Choroid plexus epithelial cell (primary cell): ENCODE measurements around the gene C4orf50.

Experiments used
- DNase-seq: peaks from one replicate; pipeline ENCODE4 v3.0.0-alpha.2; 2010; ENCODE audit warnings: low read depth
- H3K4me3 ChIP-seq: 2 replicates; pipeline ENCODE4 v1.5.1; 2011; ENCODE audit warnings: low read depth, mild to moderate bottlenecking, control low read depth, low read length, moderate library complexity
- TF ChIP-seq, protein P1 (sequence below): conservative IDR thresholded peaks from 2 replicates; pipeline ENCODE4 v1.5.1; 2011; ENCODE audit warnings: low read depth, mild to moderate bottlenecking, control low read depth, inconsistent platforms, low read length, moderate library complexity

The C4orf50 gene

DNA sequence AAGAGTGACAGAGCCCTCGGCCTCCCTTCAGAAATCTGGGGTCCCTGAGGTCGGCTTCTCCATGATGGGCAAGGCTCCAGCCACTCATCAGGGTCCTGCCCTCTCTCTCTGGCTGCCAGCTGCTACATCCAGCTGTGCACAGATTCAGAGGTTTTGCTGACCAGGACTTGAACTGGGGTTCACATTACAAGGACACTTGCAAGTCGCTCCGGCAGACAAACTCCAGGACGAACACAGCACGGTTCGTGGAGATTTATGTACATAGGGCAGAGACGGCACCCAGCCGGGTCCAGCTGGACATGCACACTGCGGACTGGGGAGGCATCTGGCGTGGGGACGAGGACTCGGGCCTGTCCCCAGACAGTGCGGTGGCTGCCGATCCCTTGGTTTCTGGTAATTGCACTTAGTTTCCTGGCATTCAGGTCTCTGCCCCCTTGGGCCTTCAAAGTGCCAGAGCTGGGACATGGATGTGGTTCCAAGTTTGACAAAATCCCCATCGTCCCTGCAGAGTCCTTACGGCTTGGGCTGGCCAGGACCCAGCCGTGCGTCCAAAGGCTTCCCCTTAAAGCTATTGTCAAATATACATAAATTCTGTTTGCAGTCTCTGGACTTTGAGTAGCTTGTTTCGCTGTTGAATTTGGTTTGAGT is 6.2 kb upstream of the C4orf50 start:
- TF ChIP-seq, protein P1, sequence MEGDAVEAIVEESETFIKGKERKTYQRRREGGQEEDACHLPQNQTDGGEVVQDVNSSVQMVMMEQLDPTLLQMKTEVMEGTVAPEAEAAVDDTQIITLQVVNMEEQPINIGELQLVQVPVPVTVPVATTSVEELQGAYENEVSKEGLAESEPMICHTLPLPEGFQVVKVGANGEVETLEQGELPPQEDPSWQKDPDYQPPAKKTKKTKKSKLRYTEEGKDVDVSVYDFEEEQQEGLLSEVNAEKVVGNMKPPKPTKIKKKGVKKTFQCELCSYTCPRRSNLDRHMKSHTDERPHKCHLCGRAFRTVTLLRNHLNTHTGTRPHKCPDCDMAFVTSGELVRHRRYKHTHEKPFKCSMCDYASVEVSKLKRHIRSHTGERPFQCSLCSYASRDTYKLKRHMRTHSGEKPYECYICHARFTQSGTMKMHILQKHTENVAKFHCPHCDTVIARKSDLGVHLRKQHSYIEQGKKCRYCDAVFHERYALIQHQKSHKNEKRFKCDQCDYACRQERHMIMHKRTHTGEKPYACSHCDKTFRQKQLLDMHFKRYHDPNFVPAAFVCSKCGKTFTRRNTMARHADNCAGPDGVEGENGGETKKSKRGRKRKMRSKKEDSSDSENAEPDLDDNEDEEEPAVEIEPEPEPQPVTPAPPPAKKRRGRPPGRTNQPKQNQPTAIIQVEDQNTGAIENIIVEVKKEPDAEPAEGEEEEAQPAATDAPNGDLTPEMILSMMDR: no peak
- H3K4me3 ChIP-seq: no peak overlapping the region
- DNase-seq: no peak

GRCh38 chr4:6023731-6024130 is 5.5 kb upstream of the C4orf50 start:
- TF ChIP-seq, protein P1: no peak
- H3K4me3 ChIP-seq: no peak overlapping the region

GRCh38 chr4:6022607-6023288 is 4.5 kb upstream of the C4orf50 start:
- no peak overlapping the region for H3K4me3 ChIP-seq
- no peak for DNase-seq
- TF ChIP-seq, protein P1: no peak

More at GRCh38 chr4:6023731-6024130, 5.5 kb upstream of the C4orf50 start:
- DNase-seq: no peak

GRCh38 chr4:6021831-6022606 is 3.8 kb upstream of the C4orf50 start:
- TF ChIP-seq, protein P1: no peak
- DNase-seq: no peak
- H3K4me3 ChIP-seq: no peak overlapping the region

DNA sequence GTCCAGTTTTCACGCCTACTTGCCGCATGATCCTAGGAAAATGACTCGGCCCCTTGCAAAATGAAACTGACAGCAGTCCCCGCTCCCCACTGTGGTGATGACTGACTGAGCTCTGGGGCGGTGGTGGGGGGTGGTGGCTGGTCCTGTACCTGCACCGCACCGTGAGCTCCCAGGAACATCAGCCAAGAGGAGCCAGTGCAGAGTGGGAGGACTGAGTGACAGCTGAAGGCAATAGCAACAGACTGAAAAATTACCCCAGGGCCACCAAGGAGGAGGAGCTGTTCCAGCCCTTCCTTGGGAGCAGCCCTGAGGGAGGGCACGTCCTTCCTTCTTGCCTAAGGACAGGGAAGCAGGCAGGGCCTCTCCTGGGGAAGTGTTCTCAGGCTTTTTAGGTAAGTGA is 2.4 kb upstream of the C4orf50 start:
- DNase-seq: no peak
- TF ChIP-seq, protein P1: no peak
- H3K4me3 ChIP-seq: no peak overlapping the region

DNA sequence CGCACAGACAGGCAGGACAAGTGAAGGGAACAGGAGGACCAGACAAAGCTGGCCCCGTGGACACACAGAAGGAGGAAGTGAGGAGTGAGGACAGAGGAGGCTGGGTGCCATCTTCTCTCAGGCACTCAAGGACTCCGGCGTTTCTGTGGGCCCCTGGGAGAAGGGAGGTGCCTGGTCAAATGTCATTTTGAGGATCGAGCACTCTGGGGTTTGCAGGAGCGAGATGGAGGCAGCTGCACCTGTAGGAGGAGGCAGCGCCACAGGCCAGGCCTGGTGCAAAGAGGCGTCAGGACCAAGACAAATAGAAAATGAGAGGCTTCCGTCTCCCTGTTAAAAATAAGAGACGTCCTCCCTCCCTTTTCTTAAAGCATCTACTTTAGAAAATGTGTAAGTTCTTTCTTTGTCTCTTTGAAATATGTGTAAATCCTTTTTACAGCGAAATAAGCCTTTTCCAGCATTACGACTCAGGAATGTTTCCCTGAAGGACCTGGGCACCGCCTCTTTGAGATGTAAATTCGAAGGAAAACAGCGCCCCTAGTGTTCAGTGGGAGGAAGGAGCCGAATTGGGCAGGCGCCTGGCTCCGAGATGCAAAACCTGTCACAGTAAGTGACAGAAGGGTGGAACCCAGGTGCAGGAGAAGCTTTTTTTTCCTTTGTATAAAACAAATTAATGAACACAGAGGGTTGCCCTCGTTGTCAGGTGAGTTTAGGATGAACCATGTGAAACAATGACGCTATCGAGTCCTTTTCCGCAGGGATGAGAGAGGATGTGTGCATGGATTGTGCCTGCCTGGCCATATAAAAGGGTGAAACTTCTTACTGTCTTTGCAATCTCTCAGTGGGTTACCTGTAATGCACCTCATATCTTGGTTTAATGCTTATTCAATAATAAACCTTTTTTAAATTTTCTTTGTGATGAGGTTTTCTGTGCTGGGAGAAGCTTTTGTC is 1.4 kb upstream of the C4orf50 start:
- peak; percentile 52 for DNase-seq
- H3K4me3 ChIP-seq: no peak overlapping the region
- TF ChIP-seq, protein P1: peak; percentile 70
